ENCODE measurements around the gene GLE1.

The GLE1 gene

GRCh38 chr9:128528445-128529160 is 24.1 kb downstream of the GLE1 start:
- Histone ChIP-seq H3K27me3 (ENCODE audit: insufficient read depth, low read depth) (no peaks in the 10 kb centered on the region), H3K9ac (no peak overlapping the region), H2AFZ (ENCODE audit: low read depth) (no peak overlapping the region), H3K79me2 (ENCODE audit: insufficient read depth, low read depth) (no peaks in the 10 kb centered on the region), H3K4me2 (no peak overlapping the region), H3K4me1 (ENCODE audit: low read depth, poor library complexity, severe bottlenecking) (no peaks in the 10 kb centered on the region), H3K27ac (no peak overlapping the region), H3K4me3 (IDR thresholded peaks at IDR 0.05; ENCODE audit: insufficient read depth, low read depth, low read length) (no peak overlapping the region), H3K36me3 (ENCODE audit: insufficient read depth) (no peaks in the 10 kb centered on the region), H4K20me1 (ENCODE audit: insufficient read depth) (no peaks in the 10 kb centered on the region)
- TF ChIP-seq CTCF (conservative IDR thresholded peaks at IDR 0.05; ENCODE audit: low read depth, low read length) = no peak

- no peak overlapping the region for H3K4me3 ChIP-seq (IDR thresholded peaks at IDR 0.05; ENCODE audit: insufficient read depth, low read depth, low read length)
- no peaks in the 10 kb centered on the region for H3K79me2 ChIP-seq (ENCODE audit: insufficient read depth, low read depth)
- H3K36me3 ChIP-seq (ENCODE audit: insufficient read depth) = no peaks in the 10 kb centered on the region
- H3K4me1 ChIP-seq (ENCODE audit: low read depth, poor library complexity, severe bottlenecking) = no peaks in the 10 kb centered on the region
- no peak for TF ChIP-seq CTCF (conservative IDR thresholded peaks at IDR 0.05; ENCODE audit: low read depth, low read length)
- no peak overlapping the region for H3K4me2 ChIP-seq
- no peaks in the 10 kb centered on the region for H3K27me3 ChIP-seq (ENCODE audit: insufficient read depth, low read depth)
- H3K9ac ChIP-seq = no peak overlapping the region
- no peak overlapping the region for H2AFZ ChIP-seq (ENCODE audit: low read depth)
- H4K20me1 ChIP-seq (ENCODE audit: insufficient read depth) = no peaks in the 10 kb centered on the region
- no peak overlapping the region for H3K27ac ChIP-seq
These were observed 24.7 kb downstream of the GLE1 start for GRCh38 chr9:128529191-128529590.

GRCh38 chr9:128532581-128532980 is 28.1 kb downstream of the GLE1 start:
- Histone ChIP-seq H3K27ac (no peak overlapping the region), H3K36me3 (ENCODE audit: insufficient read depth) (no peaks in the 10 kb centered on the region), H3K79me2 (ENCODE audit: insufficient read depth, low read depth) (no peaks in the 10 kb centered on the region), H4K20me1 (ENCODE audit: insufficient read depth) (no peaks in the 10 kb centered on the region), H3K27me3 (ENCODE audit: insufficient read depth, low read depth) (no peaks in the 10 kb centered on the region), H3K4me1 (ENCODE audit: low read depth, poor library complexity, severe bottlenecking) (no peaks in the 10 kb centered on the region), H3K4me2 (no peak overlapping the region), H3K4me3 (IDR thresholded peaks at IDR 0.05; ENCODE audit: insufficient read depth, low read depth, low read length) (no peak overlapping the region), H3K9ac (no peak overlapping the region), H2AFZ (ENCODE audit: low read depth) (no peak overlapping the region)
- TF ChIP-seq CTCF (conservative IDR thresholded peaks at IDR 0.05; ENCODE audit: low read depth, low read length) = no peak

GRCh38 chr9:128540634-128541360 is 36.3 kb downstream of the GLE1 start:
- Histone ChIP-seq H3K27me3 (ENCODE audit: insufficient read depth, low read depth) (no peaks in the 10 kb centered on the region), H3K36me3 (ENCODE audit: insufficient read depth) (no peaks in the 10 kb centered on the region; the same call in 1 of the 2 replicates), H3K4me3 (IDR thresholded peaks at IDR 0.05; ENCODE audit: insufficient read depth, low read depth, low read length) (no peak overlapping the region), H4K20me1 (ENCODE audit: insufficient read depth) (no peaks in the 10 kb centered on the region), H2AFZ (ENCODE audit: low read depth) (no peak overlapping the region), H3K4me2 (no peak overlapping the region), H3K27ac (no peak overlapping the region), H3K4me1 (ENCODE audit: low read depth, poor library complexity, severe bottlenecking) (no peaks in the 10 kb centered on the region), H3K9ac (no peak overlapping the region), H3K79me2 (ENCODE audit: insufficient read depth, low read depth) (no peaks in the 10 kb centered on the region)
- no peak for TF ChIP-seq CTCF (conservative IDR thresholded peaks at IDR 0.05; ENCODE audit: low read depth, low read length)

Data from KMS-11 (cell line).